Right atrium auricular region (tissue), 2 donors: ENCODE measurements around the gene VWA8. TPM values are rescaled to one million over a fixed set of nuclear protein-coding genes. Genes with fewer than 3 reads are reported as not detected.

ENCODE experiments used
- DNase-seq: peaks from one replicate; pipeline ENCODE4 v3.0.0-alpha.2; 2019; ENCODE audit warnings: low spot score
- H3K27ac ChIP-seq, 2 donors: fragments of 200-600 bp; sonication (generic); 1 replicate in 1 of 2; 2 replicates in 1 of 2; pipeline ENCODE4 v1.5.1; 2016 to 2019
- H3K27me3 ChIP-seq, 2 donors: fragments of 200-600 bp; sonication (generic); one replicate each; pipeline versions ENCODE4 v1.5.1 to v1.6.0; 2017 to 2019
- H3K36me3 ChIP-seq: fragments of 200-600 bp; sonication (generic); one replicate; pipeline ENCODE4 v1.5.1; 2016
- H3K4me1 ChIP-seq, 2 donors: fragments of 200-600 bp; sonication (generic); one replicate each; pipeline versions ENCODE4 v1.5.1 to v1.6.0; 2017 to 2019
- H3K4me3 ChIP-seq, 2 donors: fragments of 200-600 bp; sonication (generic); 1 replicate in 1 of 2; 2 replicates in 1 of 2; pipeline ENCODE4 v1.5.1; 2017 to 2019; ENCODE audit warnings: mild to moderate bottlenecking in 1 of 2, moderate library complexity in 1 of 2
- H3K9me3 ChIP-seq, 2 donors: fragments of 200-600 bp; sonication (generic); one replicate each; pipeline ENCODE4 v1.5.1; 2019
- total RNA-seq, 2 donors: library from RNA; depleted of rRNA; stranded (reverse); fragments of >200 nt; gene quantifications; one replicate each; pipeline ENCODE4 v1.1.0, GENCODE V29; 2016
- TF ChIP-seq, protein P1 (sequence below), 2 donors: fragments of 200-600 bp; sonication (generic); IDR thresholded peaks; one replicate each; pipeline ENCODE4 v1.5.1; 2019; ENCODE audit warnings: antibody characterized with exemption in 2 of 2

Gene VWA8
- total RNA-seq, 2 donors from 2014 or later: 25.9 to 32.8 TPM

DNA sequence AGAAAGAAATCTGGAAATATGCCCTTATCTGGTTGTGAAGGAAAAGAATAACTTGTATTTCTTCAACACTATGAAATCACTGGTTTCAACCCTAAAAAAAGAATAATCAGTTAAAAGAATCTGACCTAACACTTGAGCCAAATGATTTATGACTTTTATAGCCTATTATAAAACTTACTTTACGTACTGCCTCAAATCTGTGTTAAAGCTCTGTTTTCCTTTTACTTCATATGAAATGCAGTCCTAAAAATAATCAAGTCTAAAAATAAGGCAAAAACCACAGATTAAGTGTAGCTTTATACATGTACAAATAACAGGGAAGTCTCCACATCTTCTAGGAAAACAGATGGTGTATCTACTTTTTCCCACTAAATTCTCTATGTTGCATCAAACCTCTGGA, 101.3 kb downstream of the VWA8 start:
- Histone ChIP-seq H3K36me3 (no peaks in the 10 kb centered on the region), H3K4me3 (no peak overlapping the region), H3K9me3 (no peaks in the 10 kb centered on the region), H3K27ac (no peak overlapping the region), H3K27me3 (no peaks in the 10 kb centered on the region), H3K4me1 (no peaks in the 10 kb centered on the region)
- TF ChIP-seq, protein P1, sequence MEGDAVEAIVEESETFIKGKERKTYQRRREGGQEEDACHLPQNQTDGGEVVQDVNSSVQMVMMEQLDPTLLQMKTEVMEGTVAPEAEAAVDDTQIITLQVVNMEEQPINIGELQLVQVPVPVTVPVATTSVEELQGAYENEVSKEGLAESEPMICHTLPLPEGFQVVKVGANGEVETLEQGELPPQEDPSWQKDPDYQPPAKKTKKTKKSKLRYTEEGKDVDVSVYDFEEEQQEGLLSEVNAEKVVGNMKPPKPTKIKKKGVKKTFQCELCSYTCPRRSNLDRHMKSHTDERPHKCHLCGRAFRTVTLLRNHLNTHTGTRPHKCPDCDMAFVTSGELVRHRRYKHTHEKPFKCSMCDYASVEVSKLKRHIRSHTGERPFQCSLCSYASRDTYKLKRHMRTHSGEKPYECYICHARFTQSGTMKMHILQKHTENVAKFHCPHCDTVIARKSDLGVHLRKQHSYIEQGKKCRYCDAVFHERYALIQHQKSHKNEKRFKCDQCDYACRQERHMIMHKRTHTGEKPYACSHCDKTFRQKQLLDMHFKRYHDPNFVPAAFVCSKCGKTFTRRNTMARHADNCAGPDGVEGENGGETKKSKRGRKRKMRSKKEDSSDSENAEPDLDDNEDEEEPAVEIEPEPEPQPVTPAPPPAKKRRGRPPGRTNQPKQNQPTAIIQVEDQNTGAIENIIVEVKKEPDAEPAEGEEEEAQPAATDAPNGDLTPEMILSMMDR (IDR thresholded peaks at IDR 0.05): no peak
- no peak for DNase-seq

DNA sequence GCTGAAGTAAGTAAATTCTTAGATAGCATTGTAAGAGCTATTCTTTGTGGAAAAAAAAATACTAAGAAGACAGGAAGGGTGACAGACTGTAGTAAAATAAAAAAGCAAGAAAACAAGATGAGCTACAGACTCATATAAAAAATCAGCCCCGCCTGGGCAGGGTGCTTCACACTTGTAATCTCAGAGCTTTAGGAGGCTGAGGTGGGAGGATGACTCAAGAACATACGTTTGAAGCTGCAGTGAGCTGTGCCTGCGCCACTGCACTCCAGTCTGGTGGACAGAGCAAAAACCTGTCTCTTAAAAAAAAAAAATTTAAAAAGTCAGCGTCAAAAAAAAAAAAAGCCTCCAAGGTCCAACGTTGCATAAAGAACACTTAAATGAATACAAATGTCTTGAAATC, 102.1 kb downstream of the VWA8 start:
- H3K4me1 ChIP-seq: no peaks in the 10 kb centered on the region
- TF ChIP-seq, protein P1 (IDR thresholded peaks at IDR 0.05): no peak
- DNase-seq: no peak
- no peak overlapping the region for H3K4me3 ChIP-seq
- no peaks in the 10 kb centered on the region for H3K9me3 ChIP-seq
- no peaks in the 10 kb centered on the region for H3K36me3 ChIP-seq
- no peak overlapping the region for H3K27ac ChIP-seq
- no peaks in the 10 kb centered on the region for H3K27me3 ChIP-seq

DNA sequence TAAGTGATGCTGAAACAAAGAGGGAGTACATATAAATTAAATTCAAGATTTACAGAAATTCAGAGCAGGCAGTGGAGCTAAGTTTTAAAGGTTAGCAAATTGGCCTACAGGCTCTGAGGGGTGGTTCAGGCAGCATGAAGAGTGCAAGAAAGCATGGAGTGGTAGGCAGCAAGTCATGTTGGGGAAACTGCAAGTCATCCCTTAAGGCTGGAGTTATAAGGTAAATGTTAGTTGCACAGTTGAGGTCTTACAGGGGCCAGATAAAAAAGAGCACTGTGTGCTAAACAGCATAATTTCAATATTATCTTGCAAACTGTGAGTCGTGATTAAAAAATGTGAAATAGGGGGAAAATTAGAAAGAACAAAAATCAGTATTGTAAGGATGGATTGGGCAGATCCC, 106.2 kb downstream of the VWA8 start:
- Histone ChIP-seq H3K27me3 (no peaks in the 10 kb centered on the region), H3K9me3 (no peaks in the 10 kb centered on the region), H3K4me3 (no peak overlapping the region), H3K36me3 (no peaks in the 10 kb centered on the region), H3K4me1 (no peaks in the 10 kb centered on the region), H3K27ac (no peak overlapping the region)
- TF ChIP-seq, protein P1 (IDR thresholded peaks at IDR 0.05): no peak
- no peak for DNase-seq

DNA sequence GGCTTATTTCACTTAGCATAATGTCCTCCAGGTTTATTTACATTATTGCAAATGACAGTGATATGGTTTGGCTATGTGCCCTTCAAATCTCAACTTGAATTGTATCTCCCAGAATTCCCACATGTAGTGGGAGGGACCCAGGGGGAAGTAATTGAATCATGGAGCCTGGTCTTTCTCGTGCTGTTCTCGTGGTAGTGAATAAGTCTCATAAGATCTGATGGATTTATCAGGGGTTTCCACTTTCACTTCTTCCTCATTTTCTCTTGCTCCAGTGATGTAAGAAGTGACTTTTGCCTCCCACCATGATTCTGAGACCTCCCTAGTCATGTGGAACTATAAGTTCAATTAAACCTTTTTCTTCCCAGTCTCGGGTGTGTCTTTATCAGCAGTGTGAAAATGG, 109.6 kb downstream of the VWA8 start:
- Histone ChIP-seq H3K27ac (no peak overlapping the region), H3K9me3 (no peaks in the 10 kb centered on the region), H3K4me1 (peaks cover 0 to 7% of the 10 kb centered on the region in 2 donors), H3K36me3 (no peaks in the 10 kb centered on the region), H3K27me3 (no peaks in the 10 kb centered on the region), H3K4me3 (no peak overlapping the region)
- no peak for DNase-seq
- TF ChIP-seq, protein P1 (IDR thresholded peaks at IDR 0.05): no peak

DNA sequence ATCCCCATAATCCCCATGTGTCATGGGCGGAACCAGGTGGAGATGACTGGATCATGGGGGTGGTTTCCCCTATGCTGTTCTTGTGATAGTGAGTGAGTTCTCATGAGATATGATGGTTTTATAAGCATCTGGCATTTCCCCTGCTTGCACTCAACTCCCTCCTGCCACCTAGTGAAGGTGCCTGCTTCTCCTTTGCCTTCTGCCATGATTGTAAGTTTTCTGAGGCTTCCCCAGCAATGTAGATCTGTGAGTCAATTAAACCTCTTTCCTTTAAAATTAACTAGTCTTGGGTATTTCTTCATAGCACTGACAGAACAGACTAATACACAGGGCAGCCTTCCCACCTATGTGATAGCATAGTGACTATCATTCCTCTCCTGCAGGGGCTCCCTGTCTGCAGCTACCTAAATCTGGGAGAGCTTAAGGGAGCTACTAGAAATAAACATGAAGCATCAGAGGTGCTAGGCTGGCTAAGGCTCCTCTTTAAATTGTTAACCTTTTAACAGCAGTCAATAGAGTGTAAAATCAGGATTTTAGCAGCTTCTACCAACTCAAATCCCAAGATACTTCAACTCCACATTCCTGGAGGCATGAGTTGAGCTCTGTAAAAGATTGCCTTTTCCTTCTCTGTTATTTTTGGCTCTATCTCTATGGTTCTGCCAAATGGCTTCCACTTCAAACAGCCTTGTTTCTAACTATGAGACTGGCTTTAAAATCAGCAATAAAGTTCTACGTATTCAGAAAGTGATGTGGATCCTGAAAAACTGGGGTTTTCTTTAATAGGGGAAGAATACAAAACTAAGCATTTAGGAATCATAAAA, 112.3 kb downstream of the VWA8 start:
- peaks cover 0 to 12% of the 10 kb centered on the region in 2 donors for H3K4me1 ChIP-seq
- H3K27me3 ChIP-seq: no peaks in the 10 kb centered on the region
- DNase-seq: no peak
- TF ChIP-seq, protein P1 (IDR thresholded peaks at IDR 0.05): peak in 1 of 2 donors; percentile 41
- H3K27ac ChIP-seq: peak overlapping the region; percentile 14 to 15
- no peaks in the 10 kb centered on the region for H3K36me3 ChIP-seq
- no peaks in the 10 kb centered on the region for H3K9me3 ChIP-seq
- no peak overlapping the region for H3K4me3 ChIP-seq

DNA sequence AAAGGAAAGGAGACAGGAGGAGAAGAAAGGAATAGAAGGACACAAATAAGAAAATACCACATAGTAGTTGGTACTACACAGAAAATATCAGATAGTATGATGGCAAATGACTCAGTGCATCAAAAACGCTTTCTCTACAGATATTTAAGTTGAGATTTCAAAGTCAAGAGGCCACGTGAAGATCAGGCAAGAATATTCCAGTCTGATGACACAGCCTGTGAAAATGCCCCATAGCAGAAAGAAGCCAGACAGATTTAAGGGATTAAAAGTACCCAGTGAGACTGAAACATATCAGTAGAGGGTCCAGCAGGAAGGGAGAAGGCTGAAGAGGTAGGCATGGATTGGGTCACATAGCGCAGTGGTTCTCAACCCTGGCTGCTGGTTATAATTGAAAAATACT, 113.7 kb downstream of the VWA8 start:
- Histone ChIP-seq H3K4me1 (peaks cover 0 to 12% of the 10 kb centered on the region in 2 donors), H3K27me3 (no peaks in the 10 kb centered on the region), H3K9me3 (no peaks in the 10 kb centered on the region), H3K4me3 (no peak overlapping the region), H3K27ac (no peak overlapping the region), H3K36me3 (no peaks in the 10 kb centered on the region)
- DNase-seq: no peak
- TF ChIP-seq, protein P1 (IDR thresholded peaks at IDR 0.05): no peak
